Epithelial cell of prostate (primary cell): ENCODE measurements around the gene PTF1A.

ENCODE experiments used
- DNase-seq: peaks from one replicate; pipeline ENCODE4 v3.0.0-alpha.2; 2011; ENCODE audit warnings: low read depth, low spot score
- H3K27ac ChIP-seq: fragments of 450-650 bp; 2 replicates; pipeline ENCODE4 v1.5.1; 2017; ENCODE audit warnings: mild to moderate bottlenecking

PTF1A gene

GRCh38 chr10:23191764-23192711 lies at the start of gene PTF1A:
PTF1A (plus strand) TSS chr10:23192312; CDS start chr10:23192531, 219 bp downstream.
- no peak for DNase-seq
- no peak within 1 kb of the TSS for H3K27ac ChIP-seq

DNA sequence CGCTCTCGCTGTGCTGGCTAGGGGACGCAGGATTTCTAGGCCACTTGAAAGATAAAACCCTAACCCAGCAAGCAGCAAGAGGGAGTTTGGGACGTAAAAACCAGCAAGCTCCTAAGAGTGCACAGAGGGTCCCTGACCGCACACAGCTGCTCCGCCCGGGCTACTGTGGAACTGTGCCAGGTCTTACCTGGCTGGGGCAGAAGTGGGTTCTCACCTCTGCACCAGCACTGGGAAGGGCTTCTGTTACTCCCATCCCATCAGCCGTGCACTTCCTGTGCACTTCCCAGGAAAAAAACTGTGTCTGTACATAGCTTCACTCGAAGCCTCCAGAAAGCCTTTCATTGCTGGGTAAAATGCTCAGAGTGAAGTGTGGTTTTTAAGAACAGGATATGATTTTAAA lies 45.9 kb upstream of the PTF1A start:
- DNase-seq, result no peak
- no peak overlapping the region for H3K27ac ChIP-seq

DNA sequence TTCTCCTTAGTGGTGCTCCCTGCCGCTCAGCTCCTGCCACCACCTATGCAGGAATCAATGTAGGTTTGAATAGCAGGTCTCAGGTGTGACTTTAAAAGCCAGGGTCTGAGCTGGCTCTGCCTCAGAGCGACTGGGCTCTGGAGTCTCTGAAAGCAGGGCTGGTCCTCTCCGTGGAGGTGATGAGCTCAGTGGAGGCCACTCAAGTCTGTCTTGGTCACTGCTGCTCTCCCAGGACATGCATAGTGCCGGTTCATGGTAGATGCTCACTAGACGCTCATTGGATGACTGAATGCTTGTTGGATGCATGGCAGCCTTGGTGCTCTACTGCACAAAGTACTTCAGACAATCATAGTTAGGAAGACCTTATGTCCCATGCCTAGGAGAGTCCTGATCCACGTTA lies 45.1 kb upstream of the PTF1A start:
- no peak overlapping the region for H3K27ac ChIP-seq

GRCh38 chr10:23148214-23148613 lies 43.9 kb upstream of the PTF1A start:
- no peak overlapping the region for H3K27ac ChIP-seq
- DNase-seq, result no peak

More for the DNA sequence above, 45.1 kb upstream of the PTF1A start:
- DNase-seq, result no peak

DNA sequence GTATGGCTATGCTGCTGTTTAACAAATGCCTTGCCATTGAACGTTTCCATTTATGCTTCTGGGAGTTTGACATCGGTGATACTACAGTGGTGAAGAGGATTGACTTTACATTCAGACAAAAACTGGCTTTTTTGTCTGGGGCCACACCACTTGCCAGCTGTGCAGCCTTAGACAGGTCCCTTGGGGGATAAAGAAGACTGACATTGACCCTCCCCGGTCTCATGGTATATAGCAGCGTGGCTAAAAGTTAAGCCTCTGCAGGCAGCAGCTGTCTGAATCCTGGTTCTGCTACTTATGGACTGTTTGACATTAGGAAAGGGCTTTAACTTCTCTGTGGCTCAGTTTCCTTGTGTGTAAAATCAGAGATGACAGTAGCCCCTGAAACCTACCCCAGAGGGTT lies 42.0 kb upstream of the PTF1A start:
- H3K27ac ChIP-seq, result no peak overlapping the region
- DNase-seq, result no peak

DNA sequence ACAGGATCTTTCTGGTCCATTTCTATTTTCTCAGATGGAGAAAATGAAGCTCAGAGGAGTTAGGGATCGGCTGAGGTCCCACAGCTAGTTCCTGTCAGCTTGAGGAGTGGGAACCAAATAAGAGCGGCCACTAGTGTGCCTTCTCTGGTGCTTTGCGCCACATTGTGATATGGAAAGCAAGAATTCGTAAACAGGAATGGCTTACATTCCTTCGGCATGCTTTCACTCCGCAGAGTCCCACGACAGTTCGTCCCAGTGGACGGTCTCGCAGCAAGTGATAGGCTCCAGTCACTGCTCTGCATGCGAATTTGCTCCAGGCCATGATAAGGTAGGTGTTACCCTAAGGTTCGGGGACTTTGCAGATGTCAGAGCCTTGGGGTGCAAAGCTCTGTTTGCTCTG lies 41.5 kb upstream of the PTF1A start:
- no peak overlapping the region for H3K27ac ChIP-seq
- no peak for DNase-seq

- DNase-seq, result no peak
- H3K27ac ChIP-seq, result no peak overlapping the region
These were observed 41.0 kb upstream of the PTF1A start for GRCh38 chr10:23151071-23151470.

DNA sequence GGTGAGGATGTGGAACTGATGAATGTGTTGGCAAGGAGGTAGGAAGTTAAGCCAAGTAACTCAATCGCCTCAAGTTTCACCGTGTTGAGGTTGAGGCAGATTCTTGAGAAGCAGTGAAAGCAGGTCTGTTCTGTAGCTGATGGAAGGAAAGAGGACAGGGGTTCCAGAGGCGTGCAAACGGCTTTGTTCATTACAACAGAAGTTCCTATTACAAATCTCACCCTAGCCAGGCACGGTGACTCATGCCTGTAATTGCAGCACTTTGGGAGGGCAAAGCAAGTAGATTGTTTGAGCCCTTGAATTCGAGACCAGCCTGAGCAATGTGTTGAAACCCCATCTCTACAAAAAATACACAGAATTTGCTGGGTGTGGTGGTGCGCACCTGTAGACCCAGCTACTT lies 36.9 kb upstream of the PTF1A start:
- DNase-seq, result no peak
- H3K27ac ChIP-seq, result no peak overlapping the region

DNA sequence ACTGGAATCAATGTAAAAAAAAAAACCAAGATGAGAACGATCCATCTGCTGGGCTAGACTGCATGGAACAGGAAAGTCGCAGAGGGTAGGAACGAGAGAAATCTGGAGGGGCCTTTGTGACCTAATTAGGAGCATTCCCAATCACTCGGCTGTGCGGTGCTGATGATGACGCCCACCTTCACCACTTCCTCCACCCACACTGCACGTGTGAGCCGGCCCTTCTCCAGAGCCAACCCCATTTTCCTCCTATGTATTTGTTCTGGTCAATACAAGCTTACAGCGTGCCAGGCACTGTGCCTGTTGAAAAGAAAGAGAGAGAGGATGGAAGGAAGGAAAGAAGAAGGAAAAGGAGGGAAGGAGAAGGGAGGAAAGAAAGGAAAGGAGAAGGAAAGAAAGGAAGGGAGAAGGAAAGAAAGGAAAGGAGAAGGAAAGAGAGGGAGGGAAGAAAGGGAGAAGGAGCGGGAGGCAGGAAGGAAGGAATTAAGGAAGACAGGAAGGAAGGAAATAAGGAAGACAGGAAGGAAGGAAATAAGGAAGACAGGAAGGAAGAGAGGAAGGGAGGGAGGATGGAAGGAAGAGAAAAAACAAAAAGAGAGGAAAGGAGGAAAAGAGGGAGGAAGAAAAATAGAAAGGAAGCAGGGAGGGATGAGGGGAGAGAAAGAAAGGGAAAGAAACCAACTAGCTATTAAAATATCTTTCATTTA lies 35.5 kb upstream of the PTF1A start:
- DNase-seq, result no peak
- H3K27ac ChIP-seq, result no peak overlapping the region

- no peak overlapping the region for H3K27ac ChIP-seq
- DNase-seq, result no peak
These were observed 34.9 kb upstream of the PTF1A start for GRCh38 chr10:23157239-23157681.

GRCh38 chr10:23157691-23158369 lies 34.3 kb upstream of the PTF1A start:
- DNase-seq, result no peak
- H3K27ac ChIP-seq, result no peak overlapping the region

- H3K27ac ChIP-seq, result no peak overlapping the region
- DNase-seq, result no peak
These were observed 33.7 kb upstream of the PTF1A start for GRCh38 chr10:23158370-23158769.

DNA sequence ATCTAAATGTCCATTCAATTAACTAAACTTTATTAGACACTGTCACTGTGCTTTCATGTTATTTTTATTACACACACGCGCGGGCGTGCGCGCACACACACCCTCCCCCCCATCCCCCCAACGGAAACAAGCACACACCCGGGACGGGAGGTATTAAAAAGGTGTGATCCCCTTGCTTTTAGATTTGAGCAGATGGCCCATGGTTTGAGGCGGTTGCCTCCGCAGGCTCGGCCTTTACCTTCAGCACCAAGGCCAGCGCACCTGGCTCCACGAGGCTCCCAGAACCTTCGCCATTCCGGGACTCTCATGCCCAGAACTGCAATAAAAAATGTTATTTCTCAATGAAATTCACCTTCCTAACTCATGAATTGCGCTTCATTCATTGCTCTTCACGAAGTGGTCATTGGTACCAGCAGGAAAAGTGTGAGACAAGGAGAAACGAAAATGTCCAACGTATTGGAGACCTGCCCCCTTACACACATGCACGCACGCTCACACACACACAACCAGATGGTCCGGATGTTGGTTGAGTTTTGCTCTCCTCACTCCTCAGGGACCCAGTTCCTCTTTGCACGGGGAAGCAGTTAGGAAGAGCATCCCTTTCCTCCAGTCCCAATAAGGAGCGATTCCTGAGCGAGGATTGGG lies 20.8 kb upstream of the PTF1A start:
- no peak overlapping the region for H3K27ac ChIP-seq
- no peak for DNase-seq

GRCh38 chr10:23172429-23173213 lies 19.5 kb upstream of the PTF1A start:
- no peak for DNase-seq
- H3K27ac ChIP-seq, result no peak overlapping the region

- DNase-seq, result no peak
- H3K27ac ChIP-seq, result no peak overlapping the region
These were observed 18.7 kb upstream of the PTF1A start for GRCh38 chr10:23173214-23174073.

DNA sequence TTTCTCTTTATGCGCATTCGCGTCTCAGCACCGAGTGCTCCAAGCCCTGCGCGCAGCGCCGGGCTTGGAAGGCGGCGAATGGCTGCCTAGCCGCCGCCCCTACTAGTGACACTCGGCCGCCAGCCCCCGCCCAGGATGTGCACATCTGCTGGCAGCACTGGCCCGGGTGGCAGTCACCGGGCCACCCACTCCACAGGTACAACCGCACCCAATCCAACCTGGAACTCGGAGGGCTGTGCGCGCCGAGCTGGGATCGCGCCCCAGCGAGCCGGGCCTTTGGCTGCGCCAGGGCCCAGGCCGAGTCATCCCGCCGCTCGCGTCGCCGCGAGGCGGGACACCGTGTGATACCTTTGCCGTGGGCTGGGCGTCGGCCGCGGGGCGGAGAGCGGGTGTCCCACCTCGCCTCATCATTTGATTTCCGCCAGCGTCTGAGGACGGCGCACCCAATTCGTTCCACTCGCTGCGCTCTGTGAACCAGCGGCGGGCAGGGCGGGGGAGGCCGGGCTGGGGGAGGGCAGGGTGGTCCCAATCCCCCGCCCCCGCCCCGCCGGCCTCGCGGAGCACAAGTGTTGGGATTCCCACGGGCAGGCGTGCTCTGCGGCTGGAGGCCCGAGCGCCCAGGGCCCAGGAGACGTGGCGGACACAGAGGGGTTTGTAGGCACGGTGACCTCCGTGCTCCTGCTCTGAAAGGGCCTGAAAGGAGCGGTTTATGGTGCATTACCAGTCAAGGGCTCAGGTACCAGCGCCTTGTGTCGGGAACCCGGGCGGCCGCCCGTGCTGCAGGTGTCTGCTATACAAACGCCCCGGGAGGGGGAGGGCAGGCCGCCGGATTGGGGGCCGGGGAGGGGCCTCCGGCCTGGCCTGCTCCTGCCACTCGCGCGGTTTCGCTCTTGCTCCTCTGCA lies 17.8 kb upstream of the PTF1A start:
- H3K27ac ChIP-seq, result no peak overlapping the region
- DNase-seq, result no peak

DNA sequence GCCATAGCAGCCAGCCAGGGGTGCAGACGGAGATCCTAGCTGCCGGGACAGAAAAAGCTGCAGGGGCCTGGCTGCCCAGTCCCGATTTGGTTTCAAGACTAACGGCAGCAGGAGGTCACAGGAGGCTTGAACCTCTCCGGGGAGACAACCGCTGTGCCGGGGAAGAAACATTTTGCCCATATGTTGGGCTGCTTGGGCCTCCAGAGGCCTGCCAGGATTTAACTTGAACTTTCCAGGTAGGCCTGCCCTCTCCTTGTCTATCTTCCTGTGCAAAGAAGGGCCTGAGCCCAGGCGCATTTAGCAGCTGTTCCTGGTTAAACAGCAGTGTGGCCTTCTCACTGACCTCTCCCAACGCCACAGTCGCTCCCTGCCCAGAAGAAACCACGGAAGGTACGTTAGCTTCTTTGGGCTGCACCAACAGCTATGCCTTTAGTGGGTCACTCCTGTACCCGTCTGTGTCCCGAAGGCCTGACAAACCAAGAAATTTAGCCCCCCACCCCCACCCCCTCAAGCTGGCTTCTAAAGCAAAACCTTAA lies 17.1 kb upstream of the PTF1A start:
- no peak for DNase-seq
- no peak overlapping the region for H3K27ac ChIP-seq
